A549 (cell line): ENCODE data around the gene CRMP1.

Experiments used
- FOSL2 ChIP-seq, 2 experiments: fragments of 450-650 bp in 1 of 2; fragments of >200 bp in 1 of 2; sonication (Bioruptor Twin) in 1 of 2; formaldehyde crosslinking; IDR thresholded peaks; 2 replicates each; pipeline versions ENCODE4 v1.5.0 to v1.6.1; 2016 to 2020; ENCODE audit warnings: mild to moderate bottlenecking in 1 of 2, moderate library complexity in 1 of 2
- GATA3 ChIP-seq: IDR thresholded peaks from 2 replicates; pipeline ENCODE4 v1.6.1; 2012; ENCODE audit warnings: borderline replicate concordance
- HOXA7 ChIP-seq: fragments of 250-450 bp; sonication (Bioruptor Pico); IDR thresholded peaks from 2 replicates; pipeline ENCODE4 v1.5.0; 2020; ENCODE audit warnings: mild to moderate bottlenecking, moderate library complexity
- NR3C1 ChIP-seq: fragments of >200 bp; sonication (Bioruptor Twin); formaldehyde crosslinking; IDR thresholded peaks from 3 replicates; pipeline ENCODE4 v1.6.1; 2017
- POLR2A ChIP-seq: IDR thresholded peaks from 2 replicates; pipeline ENCODE4 v1.6.1; 2012; ENCODE audit warnings: mild to moderate bottlenecking, low read length
- POLR2AphosphoS2 ChIP-seq: conservative IDR thresholded peaks from 2 replicates; pipeline ENCODE4 v1.6.1; 2012; ENCODE audit warnings: low read length, improper control_type of control experiment, inconsistent platforms
- TP53 ChIP-seq: fragments of 250-450 bp; sonication (Bioruptor Pico); IDR thresholded peaks from 2 replicates; pipeline ENCODE4 v1.5.0; 2021; ENCODE audit warnings: mild to moderate bottlenecking, moderate library complexity
- TF ChIP-seq, protein P1 (sequence below): fragments of >200 bp; sonication (Bioruptor Twin); formaldehyde crosslinking; IDR thresholded peaks from 3 replicates; pipeline ENCODE4 v1.5.1; 2016
- TF ChIP-seq, protein P2 (sequence below): fragments of 200-600 bp; sonication (generic); IDR thresholded peaks from 2 replicates; pipeline ENCODE4 v1.6.1; 2016; ENCODE audit warnings: antibody characterized with exemption, mild to moderate bottlenecking, moderate library complexity
- TF ChIP-seq, protein P3 (sequence below): IDR thresholded peaks from 2 replicates; pipeline ENCODE4 v1.6.1; 2012
- TF ChIP-seq, protein P4 (sequence below): fragments of >200 bp; sonication (Bioruptor Twin); formaldehyde crosslinking; IDR thresholded peaks from 2 replicates; pipeline ENCODE4 v1.6.1; 2016

DNA sequence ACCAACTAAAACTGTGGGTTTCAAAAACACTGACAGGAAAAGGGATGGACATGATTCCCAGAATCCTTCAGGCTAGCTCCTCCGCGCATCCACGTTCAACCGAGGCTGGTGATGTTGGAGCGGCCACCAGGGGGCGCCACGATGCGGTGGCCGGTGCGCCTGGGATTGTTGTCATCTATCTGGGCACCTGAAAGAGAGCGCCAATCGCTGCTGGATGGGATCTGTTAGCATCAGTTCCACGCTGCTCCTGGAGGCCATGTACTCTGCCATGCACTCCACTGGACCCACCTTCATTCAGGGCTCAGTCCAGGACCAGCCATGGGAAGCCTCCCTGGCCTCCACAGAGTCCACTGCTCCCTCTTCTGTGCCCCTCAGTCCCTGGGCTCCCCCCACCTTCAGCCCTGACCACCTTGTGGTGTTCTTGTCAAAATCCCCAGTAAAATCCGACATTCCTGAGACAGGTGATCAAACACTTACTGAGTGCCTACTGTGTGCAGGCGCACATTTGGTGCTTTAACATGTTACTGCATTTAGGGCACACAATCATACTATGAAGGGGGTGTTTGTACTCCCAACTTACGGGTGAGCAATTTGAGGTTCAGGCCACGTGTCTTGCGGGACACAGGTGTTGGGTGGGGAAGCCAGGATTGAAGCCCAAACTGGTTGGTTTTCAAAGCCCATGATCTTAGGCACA is 71.1 kb downstream of the CRMP1 start:
- TF ChIP-seq GATA3 (no peak), POLR2AphosphoS2 (no peak), TP53 (CRISPR knock-in tag) (no peak), HOXA7 (CRISPR knock-in tag) (no peak), POLR2A (no peak), FOSL2 (IDR thresholded peaks at IDR 0.05) (no peak), FOSL2 (CRISPR knock-in tag; IDR thresholded peaks at IDR 0.05) (no peak), NR3C1 (no peak)
- TF ChIP-seq, protein P1, sequence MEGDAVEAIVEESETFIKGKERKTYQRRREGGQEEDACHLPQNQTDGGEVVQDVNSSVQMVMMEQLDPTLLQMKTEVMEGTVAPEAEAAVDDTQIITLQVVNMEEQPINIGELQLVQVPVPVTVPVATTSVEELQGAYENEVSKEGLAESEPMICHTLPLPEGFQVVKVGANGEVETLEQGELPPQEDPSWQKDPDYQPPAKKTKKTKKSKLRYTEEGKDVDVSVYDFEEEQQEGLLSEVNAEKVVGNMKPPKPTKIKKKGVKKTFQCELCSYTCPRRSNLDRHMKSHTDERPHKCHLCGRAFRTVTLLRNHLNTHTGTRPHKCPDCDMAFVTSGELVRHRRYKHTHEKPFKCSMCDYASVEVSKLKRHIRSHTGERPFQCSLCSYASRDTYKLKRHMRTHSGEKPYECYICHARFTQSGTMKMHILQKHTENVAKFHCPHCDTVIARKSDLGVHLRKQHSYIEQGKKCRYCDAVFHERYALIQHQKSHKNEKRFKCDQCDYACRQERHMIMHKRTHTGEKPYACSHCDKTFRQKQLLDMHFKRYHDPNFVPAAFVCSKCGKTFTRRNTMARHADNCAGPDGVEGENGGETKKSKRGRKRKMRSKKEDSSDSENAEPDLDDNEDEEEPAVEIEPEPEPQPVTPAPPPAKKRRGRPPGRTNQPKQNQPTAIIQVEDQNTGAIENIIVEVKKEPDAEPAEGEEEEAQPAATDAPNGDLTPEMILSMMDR, result peak; percentile 41; the same call in 2 of the 3 replicates
- TF ChIP-seq, protein P2, sequence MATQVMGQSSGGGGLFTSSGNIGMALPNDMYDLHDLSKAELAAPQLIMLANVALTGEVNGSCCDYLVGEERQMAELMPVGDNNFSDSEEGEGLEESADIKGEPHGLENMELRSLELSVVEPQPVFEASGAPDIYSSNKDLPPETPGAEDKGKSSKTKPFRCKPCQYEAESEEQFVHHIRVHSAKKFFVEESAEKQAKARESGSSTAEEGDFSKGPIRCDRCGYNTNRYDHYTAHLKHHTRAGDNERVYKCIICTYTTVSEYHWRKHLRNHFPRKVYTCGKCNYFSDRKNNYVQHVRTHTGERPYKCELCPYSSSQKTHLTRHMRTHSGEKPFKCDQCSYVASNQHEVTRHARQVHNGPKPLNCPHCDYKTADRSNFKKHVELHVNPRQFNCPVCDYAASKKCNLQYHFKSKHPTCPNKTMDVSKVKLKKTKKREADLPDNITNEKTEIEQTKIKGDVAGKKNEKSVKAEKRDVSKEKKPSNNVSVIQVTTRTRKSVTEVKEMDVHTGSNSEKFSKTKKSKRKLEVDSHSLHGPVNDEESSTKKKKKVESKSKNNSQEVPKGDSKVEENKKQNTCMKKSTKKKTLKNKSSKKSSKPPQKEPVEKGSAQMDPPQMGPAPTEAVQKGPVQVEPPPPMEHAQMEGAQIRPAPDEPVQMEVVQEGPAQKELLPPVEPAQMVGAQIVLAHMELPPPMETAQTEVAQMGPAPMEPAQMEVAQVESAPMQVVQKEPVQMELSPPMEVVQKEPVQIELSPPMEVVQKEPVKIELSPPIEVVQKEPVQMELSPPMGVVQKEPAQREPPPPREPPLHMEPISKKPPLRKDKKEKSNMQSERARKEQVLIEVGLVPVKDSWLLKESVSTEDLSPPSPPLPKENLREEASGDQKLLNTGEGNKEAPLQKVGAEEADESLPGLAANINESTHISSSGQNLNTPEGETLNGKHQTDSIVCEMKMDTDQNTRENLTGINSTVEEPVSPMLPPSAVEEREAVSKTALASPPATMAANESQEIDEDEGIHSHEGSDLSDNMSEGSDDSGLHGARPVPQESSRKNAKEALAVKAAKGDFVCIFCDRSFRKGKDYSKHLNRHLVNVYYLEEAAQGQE, result no peak
- TF ChIP-seq, protein P3, sequence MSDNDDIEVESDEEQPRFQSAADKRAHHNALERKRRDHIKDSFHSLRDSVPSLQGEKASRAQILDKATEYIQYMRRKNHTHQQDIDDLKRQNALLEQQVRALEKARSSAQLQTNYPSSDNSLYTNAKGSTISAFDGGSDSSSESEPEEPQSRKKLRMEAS, result no peak
- TF ChIP-seq, protein P4, sequence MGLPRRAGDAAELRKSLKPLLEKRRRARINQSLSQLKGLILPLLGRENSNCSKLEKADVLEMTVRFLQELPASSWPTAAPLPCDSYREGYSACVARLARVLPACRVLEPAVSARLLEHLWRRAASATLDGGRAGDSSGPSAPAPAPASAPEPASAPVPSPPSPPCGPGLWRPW, result no peak
